ENCODE data around the gene NPPB. TPM values are rescaled to one million over a fixed set of nuclear protein-coding genes. Genes with fewer than 3 reads are reported as not detected.

NPPB gene
- polyA plus RNA-seq, 1 donor (not counting 4 experiments of a cell fraction or from before 2014, with no cell fraction given): not detected

- no peak overlapping the region for H3K4me2 ChIP-seq (ENCODE audit: control insufficient read depth, extremely low read depth, insufficient read depth, low read depth, low read length)
- no peak overlapping the region for H3K4me3 ChIP-seq (ENCODE audit: control insufficient read depth in 2 of 3, extremely low read depth in 1 of 3, insufficient read depth in 2 of 3, low read depth in 1 of 3, low read length in 3 of 3)
- DNase-seq (ENCODE audit: low read depth, low spot score) (no peak), FAIRE-seq (no peak)
- dilution Hi-C loops (cut with MboI; ENCODE audit: extremely low pct_ligation_motif_present, low sequenced_read_pairs): no loop called here
- no peak overlapping the region for H3K9ac ChIP-seq (ENCODE audit: control insufficient read depth, extremely low read depth, insufficient read depth, low read length)
- no peaks in the 10 kb centered on the region for H3K4me1 ChIP-seq (ENCODE audit: control insufficient read depth, extremely low read depth, insufficient read depth, low read length)
- TF ChIP-seq EZH2 (IDR thresholded peaks at IDR 0.05; ENCODE audit: low read length) (no peak), CTCF (optimal IDR thresholded peaks at IDR 0.05 in 1 of 3, IDR thresholded peaks at IDR 0.05 in 1 of 3, conservative IDR thresholded peaks at IDR 0.05 in 1 of 3; ENCODE audit: extremely low read depth in 1 of 3, insufficient read depth in 2 of 3, low read length in 3 of 3) (no peak)
- H4K20me1 ChIP-seq (ENCODE audit: control insufficient read depth, extremely low read depth, insufficient read depth, low read length): no peaks in the 10 kb centered on the region
- no peaks in the 10 kb centered on the region for H3K79me2 ChIP-seq (ENCODE audit: control insufficient read depth, insufficient read depth, low read length)
- no peak overlapping the region for H2AFZ ChIP-seq (ENCODE audit: control insufficient read depth, low read length)
- H3K36me3 ChIP-seq (ENCODE audit: control insufficient read depth in 2 of 2, extremely low read depth in 1 of 2, insufficient read depth in 2 of 2, low read length in 2 of 2): no peaks in the 10 kb centered on the region
- no peaks in the 10 kb centered on the region for H3K9me3 ChIP-seq (ENCODE audit: control insufficient read depth, low read depth, low read length)
- no peaks in the 10 kb centered on the region for H3K9me1 ChIP-seq (ENCODE audit: control insufficient read depth, extremely low read depth, insufficient read depth, low read length)
- H3K27ac ChIP-seq (ENCODE audit: control insufficient read depth, insufficient read depth, low read length): no peak overlapping the region
- H3K27me3 ChIP-seq (ENCODE audit: control insufficient read depth, extremely low read depth, insufficient read depth, low read length): peaks cover 13% of the 10 kb centered on the region
Observed at GRCh38 chr1:11877074-11877473, 18.3 kb upstream of the NPPB start.

GRCh38 chr1:11875094-11875493 is 16.3 kb upstream of the NPPB start:
- Histone ChIP-seq H3K4me1 (ENCODE audit: control insufficient read depth, extremely low read depth, insufficient read depth, low read length) (no peaks in the 10 kb centered on the region), H4K20me1 (ENCODE audit: control insufficient read depth, extremely low read depth, insufficient read depth, low read length) (no peaks in the 10 kb centered on the region), H3K79me2 (ENCODE audit: control insufficient read depth, insufficient read depth, low read length) (no peaks in the 10 kb centered on the region), H3K27me3 (ENCODE audit: control insufficient read depth, extremely low read depth, insufficient read depth, low read length) (peaks cover 13% of the 10 kb centered on the region), H3K4me3 (ENCODE audit: control insufficient read depth in 2 of 3, extremely low read depth in 1 of 3, insufficient read depth in 2 of 3, low read depth in 1 of 3, low read length in 3 of 3) (no peak overlapping the region), H3K9me3 (ENCODE audit: control insufficient read depth, low read depth, low read length) (no peaks in the 10 kb centered on the region), H3K27ac (ENCODE audit: control insufficient read depth, insufficient read depth, low read length) (no peak overlapping the region), H2AFZ (ENCODE audit: control insufficient read depth, low read length) (no peak overlapping the region), H3K9me1 (ENCODE audit: control insufficient read depth, extremely low read depth, insufficient read depth, low read length) (no peaks in the 10 kb centered on the region), H3K9ac (ENCODE audit: control insufficient read depth, extremely low read depth, insufficient read depth, low read length) (no peak overlapping the region), H3K4me2 (ENCODE audit: control insufficient read depth, extremely low read depth, insufficient read depth, low read depth, low read length) (no peak overlapping the region), H3K36me3 (ENCODE audit: control insufficient read depth in 2 of 2, extremely low read depth in 1 of 2, insufficient read depth in 2 of 2, low read length in 2 of 2) (no peaks in the 10 kb centered on the region)
- no peak for DNase-seq (ENCODE audit: low read depth, low spot score)
- FAIRE-seq: no peak
- no peak for TF ChIP-seq CTCF (optimal IDR thresholded peaks at IDR 0.05 in 1 of 3, IDR thresholded peaks at IDR 0.05 in 1 of 3, conservative IDR thresholded peaks at IDR 0.05 in 1 of 3; ENCODE audit: extremely low read depth in 1 of 3, insufficient read depth in 2 of 3, low read length in 3 of 3)
- TF ChIP-seq EZH2 (IDR thresholded peaks at IDR 0.05; ENCODE audit: low read length): no peak
- dilution Hi-C loops (cut with MboI; ENCODE audit: extremely low pct_ligation_motif_present, low sequenced_read_pairs): no loop called here

All from keratinocyte (primary cell).